Nephron progenitor cell (in vitro differentiated cells): ENCODE results near the gene SHE.

Experiments
- DNase-seq: peaks from one replicate; pipeline ENCODE4 v3.0.0; 2021
- H3K27ac Mint-ChIP-seq: 2 replicates; pipeline ENCODE4 v1.8.0; 2021; ENCODE audit warnings: mild to moderate bottlenecking, moderate library complexity, mixed read lengths
- H3K27me3 Mint-ChIP-seq: 2 replicates; pipeline ENCODE4 v1.8.0; 2021; ENCODE audit warnings: mild to moderate bottlenecking, low read depth, mixed read lengths; ENCODE audit not compliant: poor library complexity
- H3K36me3 Mint-ChIP-seq: 2 replicates; pipeline ENCODE4 v1.8.0; 2021; ENCODE audit warnings: low read depth, mixed read lengths
- H3K4me1 Mint-ChIP-seq: 2 replicates; pipeline ENCODE4 v1.8.0; 2021; ENCODE audit warnings: mixed read lengths
- H3K4me3 Mint-ChIP-seq: 2 replicates; pipeline ENCODE4 v1.8.0; 2021; ENCODE audit warnings: mild to moderate bottlenecking, moderate library complexity, mixed read lengths
- H3K9me3 Mint-ChIP-seq: 2 replicates; pipeline ENCODE4 v1.8.0; 2021; ENCODE audit warnings: mild to moderate bottlenecking, moderate library complexity, mixed read lengths
- CTCF ChIP-seq: fragments of 200-600 bp; sonication (generic); IDR thresholded peaks from 2 replicates; pipeline ENCODE4 v1.5.0; 2021; ENCODE audit warnings: antibody characterized with exemption

SHE gene

DNA sequence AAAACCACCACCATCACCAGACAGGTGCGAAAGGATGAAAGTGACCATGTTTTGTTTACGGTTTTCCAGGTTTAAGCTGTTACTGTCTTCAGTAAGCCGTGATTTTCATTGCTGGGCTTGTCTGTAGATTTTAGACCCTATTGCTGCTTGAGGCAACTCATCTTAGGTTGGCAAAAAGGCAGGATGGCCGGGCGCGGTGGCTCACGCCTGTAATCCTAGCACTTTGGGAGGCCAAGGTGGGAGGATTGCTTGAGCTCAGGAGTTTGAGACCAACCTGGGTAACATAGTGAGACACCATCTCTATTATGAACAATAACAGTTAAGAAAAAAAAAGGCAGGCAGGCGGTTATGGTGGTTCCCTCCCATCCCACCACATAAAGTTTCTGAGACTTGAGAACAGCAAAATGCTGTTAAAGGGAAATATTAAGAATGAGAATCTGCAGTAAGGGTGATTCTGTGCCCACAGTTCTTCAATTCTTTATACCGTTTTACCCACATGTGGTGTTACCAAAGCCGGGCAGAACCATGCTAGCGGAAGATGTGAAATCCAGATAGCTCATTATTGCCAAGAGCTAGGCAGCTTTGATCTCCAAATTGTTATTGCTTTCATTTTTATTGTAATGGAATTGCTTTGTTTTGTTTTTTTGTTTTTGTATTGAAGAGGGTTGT, 34.6 kb downstream of the SHE start:
- no peak for DNase-seq
- H3K4me3 Mint-ChIP-seq = no peak overlapping the region
- no peak for TF ChIP-seq CTCF
- peaks cover 42% of the 10 kb centered on the region for H3K4me1 Mint-ChIP-seq
- H3K36me3 Mint-ChIP-seq = no peaks in the 10 kb centered on the region
- no peak overlapping the region for H3K27ac Mint-ChIP-seq
- no peaks in the 10 kb centered on the region for H3K9me3 Mint-ChIP-seq
- peaks cover 12% of the 10 kb centered on the region for H3K27me3 Mint-ChIP-seq

GRCh38 chr1:154466921-154467417, 35.2 kb downstream of the SHE start:
- Mint-ChIP-seq H3K36me3 (no peaks in the 10 kb centered on the region), H3K9me3 (no peaks in the 10 kb centered on the region), H3K4me1 (peaks cover 42% of the 10 kb centered on the region), H3K27me3 (peaks cover 7% of the 10 kb centered on the region), H3K27ac (peak overlapping the region; percentile 61), H3K4me3 (no peak overlapping the region)
- TF ChIP-seq CTCF = peak; percentile 15
- no peak for DNase-seq

DNA sequence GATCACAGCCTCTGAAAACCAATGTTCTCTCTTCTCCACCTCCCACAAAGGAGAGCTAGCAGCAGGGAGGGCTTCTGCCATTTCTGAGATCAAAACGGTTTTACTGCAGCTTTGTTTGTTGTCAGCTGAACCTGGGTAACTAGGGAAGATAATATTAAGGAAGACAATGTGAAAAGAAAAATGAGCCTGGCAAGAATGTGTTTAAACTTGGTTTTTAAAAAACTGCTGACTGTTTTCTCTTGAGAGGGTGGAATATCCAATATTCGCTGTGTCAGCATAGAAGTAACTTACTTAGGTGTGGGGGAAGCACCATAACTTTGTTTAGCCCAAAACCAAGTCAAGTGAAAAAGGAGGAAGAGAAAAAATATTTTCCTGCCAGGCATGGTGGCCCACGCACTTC, 36.0 kb downstream of the SHE start:
- no peaks in the 10 kb centered on the region for H3K36me3 Mint-ChIP-seq
- peak overlapping the region; percentile 28 for H3K4me3 Mint-ChIP-seq
- H3K4me1 Mint-ChIP-seq = peaks cover 42% of the 10 kb centered on the region
- no peak for TF ChIP-seq CTCF
- no peak for DNase-seq
- H3K27me3 Mint-ChIP-seq = peaks cover 4% of the 10 kb centered on the region
- no peaks in the 10 kb centered on the region for H3K9me3 Mint-ChIP-seq
- no peak overlapping the region for H3K27ac Mint-ChIP-seq

DNA sequence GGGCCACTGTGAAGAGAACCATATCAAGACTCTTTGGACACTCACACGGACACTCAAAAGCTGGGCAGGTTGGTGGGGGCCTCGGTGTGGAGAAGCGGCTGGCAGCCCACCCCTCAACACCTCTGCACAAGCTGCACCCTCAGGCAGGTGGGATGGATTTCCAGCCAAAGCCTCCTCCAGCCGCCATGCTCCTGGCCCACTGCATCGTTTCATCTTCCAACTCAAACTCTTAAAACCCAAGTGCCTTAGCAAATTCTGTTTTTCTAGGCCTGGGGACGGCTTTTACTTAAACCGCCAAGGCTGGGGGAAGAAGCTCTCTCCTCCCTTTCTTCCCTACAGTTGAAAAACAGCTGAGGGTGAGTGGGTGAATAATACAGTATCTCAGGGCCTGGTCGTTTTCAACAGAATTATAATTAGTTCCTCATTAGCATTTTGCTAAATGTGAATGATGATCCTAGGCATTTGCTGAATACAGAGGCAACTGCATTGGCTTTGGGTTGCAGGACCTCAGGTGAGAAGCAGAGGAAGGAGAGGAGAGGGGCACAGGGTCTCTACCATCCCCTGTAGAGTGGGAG, 36.5 kb downstream of the SHE start:
- TF ChIP-seq CTCF = no peak
- H3K9me3 Mint-ChIP-seq = no peaks in the 10 kb centered on the region
- H3K27ac Mint-ChIP-seq = no peak overlapping the region
- H3K36me3 Mint-ChIP-seq = no peaks in the 10 kb centered on the region
- peaks cover 46% of the 10 kb centered on the region for H3K4me1 Mint-ChIP-seq
- no peak for DNase-seq
- peak overlapping the region; percentile 28 for H3K4me3 Mint-ChIP-seq
- H3K27me3 Mint-ChIP-seq = peaks cover 4% of the 10 kb centered on the region

DNA sequence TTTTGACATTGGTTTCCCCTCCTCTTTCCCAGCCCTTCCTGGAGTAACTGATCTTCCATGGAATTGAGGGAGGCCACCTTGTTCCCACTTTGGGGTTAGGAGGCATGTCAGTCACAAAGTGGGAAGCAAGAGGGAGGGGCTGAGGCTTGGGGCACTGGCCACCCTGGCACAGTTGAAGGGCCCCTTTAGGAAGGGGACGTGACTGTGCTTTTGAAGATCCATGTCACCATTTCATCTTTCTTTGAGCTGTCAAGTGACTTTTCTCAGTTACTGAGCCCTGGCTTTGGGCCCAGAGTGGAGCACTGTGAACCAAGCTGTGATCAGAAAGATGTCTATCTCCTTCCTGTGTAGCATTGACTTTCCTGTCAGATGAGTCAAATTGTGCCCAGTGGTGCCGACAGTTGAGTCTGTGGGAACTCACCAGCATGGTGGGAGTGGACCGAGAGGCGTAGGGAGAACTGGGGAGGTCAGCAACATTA, 38.7 kb downstream of the SHE start:
- no peaks in the 10 kb centered on the region for H3K36me3 Mint-ChIP-seq
- no peak for DNase-seq
- TF ChIP-seq CTCF = no peak
- H3K4me1 Mint-ChIP-seq = peaks cover 41% of the 10 kb centered on the region
- no peaks in the 10 kb centered on the region for H3K9me3 Mint-ChIP-seq
- H3K4me3 Mint-ChIP-seq = no peak overlapping the region
- peaks cover 4% of the 10 kb centered on the region for H3K27me3 Mint-ChIP-seq
- H3K27ac Mint-ChIP-seq = no peak overlapping the region
